Measurements from ENCODE around the gene CDKL2.
"Not testable (repeated sequence)": the region's sequence is repeated elsewhere in the genome, so short reads cannot be mapped to it uniquely, and the experiment has no call there.

The CDKL2 gene

GRCh38 chr4:75630174-75630936 lies at the start of gene CDKL2:
TSS of gene CDKL2 (minus strand) at chr4:75630528. CDS start at chr4:75625988, 4,540 bp downstream.
- DNase-seq = peak; percentile 89

DNA sequence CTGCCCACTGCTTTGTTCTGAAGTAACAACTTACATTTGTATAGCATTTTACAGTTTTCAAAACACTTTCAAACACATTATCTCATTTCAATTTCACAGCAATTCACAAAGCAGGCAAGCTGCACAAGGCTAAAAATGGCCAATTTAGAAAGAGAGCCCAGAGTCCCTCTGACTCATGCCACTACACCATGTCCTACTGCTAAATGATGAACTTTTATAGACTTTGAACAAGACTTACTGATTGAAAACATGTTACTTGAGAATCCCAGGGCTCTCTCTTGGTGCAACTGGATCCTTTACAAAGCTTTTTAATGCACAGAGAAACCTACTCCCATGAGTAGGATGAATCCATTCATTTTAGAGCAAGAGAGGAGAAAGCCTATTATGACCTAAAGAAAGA lies 48.6 kb upstream of the CDKL2 start:
- no peak for DNase-seq

- DNase-seq = no peak
These were observed 48.1 kb upstream of the CDKL2 start for GRCh38 chr4:75678473-75678872.

- DNase-seq = no peak
These were observed 44.7 kb upstream of the CDKL2 start for GRCh38 chr4:75675004-75675531.

- DNase-seq = no peak
These were observed 43.6 kb upstream of the CDKL2 start for GRCh38 chr4:75673959-75674328.

DNA sequence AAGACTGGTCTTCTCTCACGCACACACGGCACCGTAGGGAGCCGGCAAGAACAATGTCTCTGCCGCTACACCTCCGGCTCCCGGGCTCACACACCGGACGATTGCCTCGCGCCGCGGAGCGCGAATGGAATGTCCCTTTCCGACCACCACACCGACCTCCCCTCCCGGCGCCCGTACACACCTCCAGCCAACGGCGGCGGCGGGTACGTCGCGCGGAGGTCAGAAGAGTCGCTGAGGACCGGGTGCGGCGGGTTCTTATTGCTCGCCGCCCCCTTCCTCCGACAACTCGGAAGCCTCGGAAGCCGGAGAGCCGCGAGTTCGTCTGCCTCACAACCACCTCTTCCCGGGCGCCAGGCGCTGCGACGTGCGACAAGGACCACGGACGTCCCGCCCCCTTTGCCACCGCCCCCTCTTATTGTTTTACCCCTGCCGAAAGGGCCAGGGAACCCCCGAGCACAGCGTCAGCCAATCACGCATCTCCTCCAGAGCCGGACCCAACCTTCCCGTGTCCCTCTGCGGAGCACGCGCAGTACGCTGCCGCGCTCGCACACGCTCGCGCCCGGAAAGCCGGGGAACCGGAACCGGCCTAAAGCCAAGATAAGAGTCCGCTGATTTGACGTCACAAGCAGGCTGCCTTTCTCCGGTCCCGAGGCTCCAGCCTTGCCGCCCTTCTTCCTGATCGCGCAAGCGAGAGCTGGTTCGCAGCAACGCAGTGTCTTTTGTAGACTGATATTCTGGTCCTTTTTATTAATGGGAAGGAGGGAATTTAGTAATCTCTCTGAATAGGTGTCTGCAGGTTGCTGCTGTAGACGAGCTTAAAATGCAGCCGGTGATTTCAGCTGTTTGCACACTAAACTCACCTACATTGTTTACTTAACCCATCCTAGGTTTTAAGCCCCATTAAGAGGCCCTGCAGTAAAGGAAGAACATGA lies 43.0 kb upstream of the CDKL2 start, which contains the start of gene G3BP2:
Gene G3BP2 (minus strand): TSS at position 385 of the 932 bp plus-strand sequence. CDS start 11,386 bp downstream, outside the sequence.
- peak; percentile 98 for DNase-seq

DNA sequence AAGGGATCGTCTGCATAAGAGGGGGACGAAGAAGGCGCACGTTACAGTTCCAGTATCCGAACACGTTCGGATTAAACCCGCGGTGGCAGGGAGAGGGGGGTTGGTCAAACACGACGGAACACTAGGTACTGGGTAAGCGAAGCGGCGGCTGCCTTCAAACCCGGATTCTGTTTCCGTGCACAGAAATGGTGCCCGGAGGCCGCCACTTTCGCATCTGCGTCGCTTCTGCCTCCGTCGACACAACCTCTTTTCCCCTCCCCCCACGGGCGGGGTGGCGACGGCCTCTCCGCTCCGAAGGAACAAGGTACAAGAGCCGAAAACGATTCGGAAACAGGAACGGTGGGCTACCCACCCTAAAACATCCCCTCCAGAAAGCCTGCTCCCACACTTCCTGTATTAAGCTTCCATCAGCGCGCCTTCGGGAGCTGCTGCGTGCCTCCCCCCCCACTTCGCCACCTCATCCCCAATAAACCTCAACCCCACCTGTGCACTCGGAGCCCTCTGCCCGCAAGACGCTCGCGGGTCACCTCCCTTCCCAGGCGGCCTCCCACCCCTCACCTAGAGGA lies 42.2 kb upstream of the CDKL2 start:
- peak; percentile 83 for DNase-seq

DNA sequence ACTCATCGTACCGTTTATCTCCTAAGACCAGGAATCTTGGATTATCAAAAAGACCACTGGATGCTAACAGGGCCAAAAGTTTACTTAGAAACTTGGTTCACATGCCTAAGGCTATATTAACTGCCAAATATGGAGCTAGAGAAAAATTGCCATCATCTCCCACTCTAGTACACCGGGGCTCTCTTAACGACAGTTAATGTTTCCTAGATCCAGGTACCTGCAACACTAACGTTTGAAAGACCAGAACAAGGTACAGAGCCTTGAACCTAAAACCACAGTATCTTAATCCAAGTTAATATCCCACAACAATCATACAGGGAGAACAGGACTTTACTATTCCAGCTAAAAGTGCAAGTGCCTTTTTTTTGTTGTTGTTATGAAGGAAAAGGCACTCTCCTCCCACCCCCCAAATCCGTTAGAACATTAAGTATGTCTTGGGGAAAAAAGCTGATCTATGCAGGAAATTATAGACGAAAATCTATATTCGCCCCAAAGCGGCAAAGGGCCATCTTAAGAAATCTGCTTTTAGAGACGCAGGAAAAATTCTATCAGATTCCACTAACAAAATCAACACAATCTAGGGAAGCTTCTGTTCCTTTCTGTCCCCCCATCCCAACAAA lies 41.6 kb upstream of the CDKL2 start:
- DNase-seq = no peak

DNA sequence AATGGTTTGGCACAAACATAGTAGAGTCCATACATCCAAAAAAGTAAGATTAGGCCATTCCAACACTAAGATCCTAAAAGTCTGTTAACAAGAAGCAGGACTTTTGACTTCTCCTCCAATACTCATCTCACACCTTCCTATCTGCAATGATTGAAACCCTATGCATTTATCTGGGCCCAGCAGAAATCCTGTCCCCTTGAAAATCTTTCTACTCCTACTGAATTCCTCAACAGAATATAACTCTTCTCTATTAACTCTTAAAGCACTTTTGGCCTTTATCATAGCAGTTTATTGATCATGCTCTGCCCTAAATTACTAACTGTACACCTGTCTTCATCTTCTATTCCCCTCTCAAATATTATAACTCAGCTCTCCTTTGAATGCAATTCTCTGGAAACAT lies 38.3 kb upstream of the CDKL2 start:
- no peak for DNase-seq

- not testable (repeated sequence) for DNase-seq
These were observed 37.3 kb upstream of the CDKL2 start for GRCh38 chr4:75667636-75668035.

DNA sequence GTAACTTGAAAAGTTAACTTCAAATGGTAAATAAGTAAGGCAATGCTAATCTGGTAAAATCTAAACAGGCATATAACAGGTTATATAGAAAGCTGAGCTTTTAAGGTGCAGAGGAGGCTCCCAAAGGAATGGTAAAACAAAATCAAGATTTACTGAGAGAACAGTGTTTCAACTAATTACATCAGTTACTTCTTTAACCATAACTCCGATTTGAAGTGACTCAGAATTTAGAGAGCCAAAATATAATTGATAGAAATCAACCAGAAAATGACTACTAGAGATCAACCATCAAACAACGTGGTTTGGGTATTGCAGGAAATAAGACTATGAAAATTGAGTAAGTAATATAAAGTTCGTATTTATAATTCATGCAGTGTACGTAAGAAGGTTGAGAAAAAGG lies 36.0 kb upstream of the CDKL2 start:
- DNase-seq = no peak

- DNase-seq = not testable (repeated sequence)
These were observed 34.3 kb upstream of the CDKL2 start for GRCh38 chr4:75664604-75665003.

GRCh38 chr4:75662626-75663025 lies 32.3 kb upstream of the CDKL2 start:
- no peak for DNase-seq

GRCh38 chr4:75660491-75660890 lies 30.2 kb upstream of the CDKL2 start:
- DNase-seq = no peak

DNA sequence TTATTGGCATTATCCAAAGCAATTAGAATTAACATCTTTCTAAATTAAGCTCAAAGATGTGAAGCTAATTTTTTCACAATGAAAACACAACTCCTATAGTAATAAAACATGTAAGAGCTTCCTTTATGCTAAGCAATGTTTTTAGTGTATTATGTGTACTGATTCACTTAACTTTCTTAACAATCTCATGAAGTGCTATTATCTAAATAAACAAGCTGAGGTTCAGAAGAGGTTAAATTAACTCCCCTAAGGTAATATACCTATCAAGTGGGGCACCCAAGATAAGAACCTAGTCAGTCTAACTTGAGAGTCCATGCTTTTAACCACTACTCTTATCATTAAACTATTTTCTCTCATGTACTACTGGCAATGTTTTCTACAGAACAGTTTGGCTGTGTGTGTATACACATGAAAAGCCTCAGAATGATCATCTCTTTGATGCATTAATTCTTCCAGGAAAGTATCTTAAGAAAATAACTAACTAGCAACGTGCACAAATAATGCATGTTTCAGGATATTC lies 29.2 kb upstream of the CDKL2 start:
- DNase-seq = no peak

- no peak for DNase-seq
These were observed 28.5 kb upstream of the CDKL2 start for GRCh38 chr4:75658876-75659275.

DNA sequence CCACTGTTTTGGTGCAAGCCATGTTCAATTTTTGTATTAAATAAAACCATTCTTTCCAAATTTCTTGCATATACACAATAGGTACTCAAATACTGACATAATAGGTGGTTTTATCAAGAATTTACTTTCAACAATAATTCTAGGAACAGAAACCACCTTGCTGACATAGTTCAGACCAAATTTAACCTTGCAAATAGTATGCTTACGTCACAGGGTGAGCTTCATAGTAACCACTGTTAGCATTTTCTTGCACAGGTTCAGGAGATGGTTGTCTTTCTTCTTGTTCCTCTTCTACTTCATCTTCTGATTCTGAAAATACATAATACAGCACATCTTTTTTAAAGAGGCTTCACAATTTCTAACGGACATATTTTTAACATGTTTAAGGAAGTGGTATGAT lies 25.2 kb upstream of the CDKL2 start:
- no peak for DNase-seq

- DNase-seq = no peak
These were observed 24.6 kb upstream of the CDKL2 start for GRCh38 chr4:75654905-75655304.

- no peak for DNase-seq
These were observed 23.6 kb upstream of the CDKL2 start for GRCh38 chr4:75653845-75654503.

GRCh38 chr4:75644095-75644494 lies 13.8 kb upstream of the CDKL2 start:
- no peak for DNase-seq

DNA sequence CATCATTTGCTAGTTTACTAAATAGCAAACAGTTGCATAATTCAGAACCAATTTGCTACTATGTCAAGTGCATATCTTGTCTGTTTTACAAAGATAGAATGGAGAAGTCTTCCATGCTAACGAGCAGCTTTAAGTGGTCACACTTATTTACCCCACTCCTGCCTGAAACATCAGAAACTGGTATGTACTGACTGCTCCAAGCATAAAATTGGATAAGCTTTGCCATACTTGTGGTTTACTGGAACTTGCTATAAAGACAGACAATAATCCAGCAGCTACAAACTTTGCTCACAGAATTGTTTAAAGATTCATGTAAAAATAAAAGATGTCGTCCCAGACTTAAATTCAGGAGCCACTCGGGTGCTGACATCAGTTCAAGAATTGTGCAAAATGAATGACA lies 13.3 kb upstream of the CDKL2 start:
- no peak for DNase-seq

DNA sequence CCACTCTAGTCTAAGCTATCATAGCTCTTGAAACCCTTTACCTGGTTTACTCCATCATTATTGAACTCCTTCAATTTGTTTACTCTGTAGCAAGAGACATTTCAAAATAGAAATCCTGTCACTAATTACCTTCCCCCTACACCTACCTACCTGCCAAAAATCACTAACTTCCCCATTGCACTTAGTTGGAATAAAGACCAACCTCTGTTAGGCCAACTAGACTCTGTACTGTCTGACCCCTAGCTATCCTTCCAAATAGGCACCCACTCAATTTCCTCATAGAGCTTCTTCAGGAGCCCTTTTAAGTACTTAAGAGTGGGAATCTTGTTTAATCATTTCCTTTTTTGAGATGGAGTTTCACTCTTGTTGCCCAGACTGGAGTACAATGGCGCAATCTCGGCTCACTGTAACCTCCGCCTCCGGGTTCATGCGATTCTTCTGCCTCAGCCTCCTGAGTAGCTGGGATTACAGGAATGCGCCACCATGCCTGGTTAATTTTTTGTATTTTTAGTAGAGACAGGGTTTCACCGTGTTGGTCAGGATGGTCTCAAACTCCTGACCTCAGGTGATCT lies 8.9 kb upstream of the CDKL2 start:
- no peak for DNase-seq
